HT1080 (cell line): ENCODE measurements around the gene DDIAS. TPM values are rescaled to one million over a fixed set of nuclear protein-coding genes. Genes with fewer than 3 reads are reported as not detected.
"Not testable (repeated sequence)": the region's sequence is repeated elsewhere in the genome, so short reads cannot be mapped to it uniquely, and the experiment has no call there.

ENCODE experiments used
- DNase-seq: peaks from one replicate; pipeline ENCODE4 v3.0.0-alpha.2; 2015; ENCODE audit warnings: low read depth
- polyA plus RNA-seq, 2 experiments: library from polyadenylated mRNA; depleted of rRNA; stranded (reverse); fragments of >200 nt; gene quantifications; 2 replicates each; pipeline ENCODE4 v1.2.3, GENCODE V29; 2015
- total RNA-seq: library from RNA; depleted of rRNA; stranded (reverse); fragments of >200 nt; shearing (Covaris generic); gene quantifications from 2 replicates; pipeline ENCODE4 v1.2.3, GENCODE V29; 2014; rRNA removed

The DDIAS gene
- 19.3 and 24.6 TPM in 2 replicates for total RNA-seq
- polyA plus RNA-seq (2015; cell fraction: cytosol; rRNA removed) = 24.8 and 27.8 TPM in 2 replicates
- 21.9 and 22.7 TPM in 2 replicates for polyA plus RNA-seq (2015; cell fraction: nucleus; rRNA removed)

- peak; percentile 94 for DNase-seq
Measured at GRCh38 chr11:82901165-82901921, at the start of gene DDIAS. Gene DDIAS (plus strand): TSS chr11:82901736. CDS start chr11:82914739, 13,003 bp downstream.

- peak; percentile 48 for DNase-seq
Measured at GRCh38 chr11:82854242-82854641, 47.3 kb upstream of the DDIAS start.

- not testable (repeated sequence) for DNase-seq
Measured at GRCh38 chr11:82854916-82855315, 46.6 kb upstream of the DDIAS start.

- DNase-seq = no peak
Measured at GRCh38 chr11:82855616-82856015, 45.9 kb upstream of the DDIAS start.

- DNase-seq = no peak
Measured at GRCh38 chr11:82857145-82857544, 44.4 kb upstream of the DDIAS start.

GRCh38 chr11:82858133-82858532 is 43.4 kb upstream of the DDIAS start:
- DNase-seq = no peak

- peak; percentile 73 for DNase-seq
Measured at GRCh38 chr11:82858556-82859091, 42.9 kb upstream of the DDIAS start.

GRCh38 chr11:82859750-82860149 is 41.8 kb upstream of the DDIAS start:
- DNase-seq = no peak

- DNase-seq = no peak
Measured at GRCh38 chr11:82862379-82862778, 39.2 kb upstream of the DDIAS start.

- DNase-seq = no peak
Measured at GRCh38 chr11:82863209-82863608, 38.3 kb upstream of the DDIAS start.

GRCh38 chr11:82864268-82864667 is 37.3 kb upstream of the DDIAS start:
- peak; percentile 57 for DNase-seq

GRCh38 chr11:82865841-82866240 is 35.7 kb upstream of the DDIAS start:
- DNase-seq = peak; percentile 26

GRCh38 chr11:82867495-82868082 is 33.9 kb upstream of the DDIAS start:
- DNase-seq = peak; percentile 59

GRCh38 chr11:82869657-82870056 is 31.9 kb upstream of the DDIAS start:
- DNase-seq = no peak

- DNase-seq = no peak
Measured at GRCh38 chr11:82871646-82872045, 29.9 kb upstream of the DDIAS start.

- no peak for DNase-seq
Measured at GRCh38 chr11:82872377-82873150, 29.0 kb upstream of the DDIAS start.

GRCh38 chr11:82873919-82874333 is 27.6 kb upstream of the DDIAS start:
- DNase-seq = no peak

GRCh38 chr11:82874646-82875523 is 26.7 kb upstream of the DDIAS start:
- no peak for DNase-seq

GRCh38 chr11:82883853-82884252 is 17.7 kb upstream of the DDIAS start:
- DNase-seq = no peak

GRCh38 chr11:82889133-82890001 is 12.2 kb upstream of the DDIAS start:
- no peak for DNase-seq
